AG10803 (cell line): Measurements from ENCODE around the gene PRKCZ.
"Not testable (repeated sequence)": the region's sequence is repeated elsewhere in the genome, so short reads cannot be mapped to it uniquely, and the experiment has no call there.

Experiments used
- DNase-seq: peaks from one replicate; pipeline ENCODE4 v3.0.0; 2010; ENCODE audit warnings: low read depth
- H3K4me3 ChIP-seq: 2 replicates; pipeline ENCODE4 v1.5.1; 2011; ENCODE audit warnings: mild to moderate bottlenecking, low read length, control low read depth
- CTCF ChIP-seq: conservative IDR thresholded peaks from 2 replicates; pipeline ENCODE4 v1.5.1; 2011; ENCODE audit warnings: mild to moderate bottlenecking, low read length, control low read depth, inconsistent platforms

The PRKCZ gene

GRCh38 chr1:2109581-2110021 is 59.4 kb downstream of the PRKCZ start:
- H3K4me3 ChIP-seq = no peak overlapping the region
- TF ChIP-seq CTCF = no peak
- no peak for DNase-seq

- no peak for TF ChIP-seq CTCF
- no peak overlapping the region for H3K4me3 ChIP-seq
- no peak for DNase-seq
These were observed 60.1 kb downstream of the PRKCZ start for GRCh38 chr1:2110191-2110737.

- no peak for TF ChIP-seq CTCF
- DNase-seq = no peak
These were observed 60.8 kb downstream of the PRKCZ start for GRCh38 chr1:2110738-2111673.

GRCh38 chr1:2111674-2112035 is 61.4 kb downstream of the PRKCZ start:
- no peak for DNase-seq
- no peak overlapping the region for H3K4me3 ChIP-seq
- no peak for TF ChIP-seq CTCF

More at GRCh38 chr1:2110738-2111673, 60.8 kb downstream of the PRKCZ start:
- H3K4me3 ChIP-seq = no peak overlapping the region

GRCh38 chr1:2112280-2112701 is 62.1 kb downstream of the PRKCZ start:
- no peak for DNase-seq
- no peak for TF ChIP-seq CTCF
- no peak overlapping the region for H3K4me3 ChIP-seq

- DNase-seq = no peak
- TF ChIP-seq CTCF = no peak
- H3K4me3 ChIP-seq = no peak overlapping the region
These were observed 63.5 kb downstream of the PRKCZ start for GRCh38 chr1:2113620-2114135.

- not testable (repeated sequence) for H3K4me3 ChIP-seq, DNase-seq
These were observed 64.4 kb downstream of the PRKCZ start for GRCh38 chr1:2114635-2115007.
